ENCODE results near the gene STIP1. TPM values are rescaled to one million over a fixed set of nuclear protein-coding genes. Genes with fewer than 3 reads are reported as not detected.

STIP1 gene
- total RNA-seq, 1 experiment from 2014 or later, result 338 TPM

DNA sequence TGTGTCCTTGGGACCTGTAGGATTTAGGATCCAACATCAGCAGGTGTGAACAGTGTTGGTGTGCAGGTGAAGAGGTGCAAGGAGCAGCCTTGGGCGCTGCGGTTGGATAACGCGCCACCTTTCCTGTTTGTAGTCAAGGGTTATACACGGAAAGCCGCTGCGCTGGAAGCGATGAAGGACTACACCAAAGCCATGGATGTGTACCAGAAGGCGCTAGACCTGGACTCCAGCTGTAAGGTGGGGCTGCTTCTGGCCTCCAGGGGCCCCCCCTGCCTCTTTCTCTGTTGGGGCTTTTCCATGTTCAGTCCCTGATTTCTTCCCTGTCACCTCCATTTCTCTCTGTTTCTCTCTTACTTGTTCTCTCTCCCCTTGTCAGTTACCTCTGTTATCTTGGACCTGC lies 17.0 kb downstream of the STIP1 start:
- Histone ChIP-seq H2AK5ac (ENCODE audit: insufficient read length, low read length) (no peak overlapping the region), H3K23me2 (ENCODE audit: insufficient read length, low read depth, low read length, poor library complexity, severe bottlenecking) (no peaks in the 10 kb centered on the region), H3K4ac (ENCODE audit: low read depth, low read length) (no peak overlapping the region), H3K27ac (ENCODE audit: insufficient read length, low read depth, low read length) (no peak overlapping the region), H3K79me1 (ENCODE audit: insufficient read depth, low read depth, low read length, poor library complexity, severe bottlenecking) (no peaks in the 10 kb centered on the region), H3K56ac (ENCODE audit: insufficient read length, low read depth, low read length) (no peak overlapping the region), H4K5ac (ENCODE audit: insufficient read length, low read depth, low read length) (no peak overlapping the region), H2BK20ac (ENCODE audit: low read depth, low read length, poor library complexity, severe bottlenecking) (no peak overlapping the region), H2BK12ac (ENCODE audit: insufficient read length, low read depth, low read length) (no peak overlapping the region), H3K79me2 (ENCODE audit: insufficient read depth, low read length) (no peaks in the 10 kb centered on the region), H3K18ac (ENCODE audit: insufficient read length, low read depth, low read length) (no peak overlapping the region), H2BK15ac (ENCODE audit: low read depth, low read length) (no peak overlapping the region), H3K9ac (ENCODE audit: extremely low read depth, insufficient read length, low read length) (no peak overlapping the region), H3K9me3 (ENCODE audit: control insufficient read depth, low read depth, low read length) (no peaks in the 10 kb centered on the region), H3K27me3 (ENCODE audit: insufficient read depth, low read length) (no peaks in the 10 kb centered on the region), H4K8ac (replicated peaks; ENCODE audit: insufficient read length, low read depth, low read length) (no peak overlapping the region), H2AFZ (ENCODE audit: low read length) (no peak overlapping the region), H2BK5ac (ENCODE audit: insufficient read length, low read length) (no peak overlapping the region), H4K20me1 (ENCODE audit: control insufficient read depth, insufficient read depth, insufficient read length) (no peaks in the 10 kb centered on the region), H3K4me1 (ENCODE audit: insufficient read depth, low read length) (no peaks in the 10 kb centered on the region), H3K4me2 (ENCODE audit: insufficient read depth, insufficient read length, low read length) (no peak overlapping the region), H2BK120ac (ENCODE audit: low read depth, low read length, poor library complexity, severe bottlenecking) (no peak overlapping the region), H3K23ac (ENCODE audit: insufficient read length, low read depth, low read length) (no peak overlapping the region), H3T11ph (ENCODE audit: low read length) (no peak overlapping the region), H4K91ac (ENCODE audit: insufficient read length, low read depth, low read length) (no peak overlapping the region), H3K14ac (ENCODE audit: insufficient read depth, low read length) (no peak overlapping the region; the same call in 1 of the 2 replicates)
- H3K27ac Mint-ChIP-seq, result peak overlapping the region in 2 of 3 experiments; percentile 30 to 79; a peak in 4 of 7 replicates
- TF ChIP-seq, protein P1, sequence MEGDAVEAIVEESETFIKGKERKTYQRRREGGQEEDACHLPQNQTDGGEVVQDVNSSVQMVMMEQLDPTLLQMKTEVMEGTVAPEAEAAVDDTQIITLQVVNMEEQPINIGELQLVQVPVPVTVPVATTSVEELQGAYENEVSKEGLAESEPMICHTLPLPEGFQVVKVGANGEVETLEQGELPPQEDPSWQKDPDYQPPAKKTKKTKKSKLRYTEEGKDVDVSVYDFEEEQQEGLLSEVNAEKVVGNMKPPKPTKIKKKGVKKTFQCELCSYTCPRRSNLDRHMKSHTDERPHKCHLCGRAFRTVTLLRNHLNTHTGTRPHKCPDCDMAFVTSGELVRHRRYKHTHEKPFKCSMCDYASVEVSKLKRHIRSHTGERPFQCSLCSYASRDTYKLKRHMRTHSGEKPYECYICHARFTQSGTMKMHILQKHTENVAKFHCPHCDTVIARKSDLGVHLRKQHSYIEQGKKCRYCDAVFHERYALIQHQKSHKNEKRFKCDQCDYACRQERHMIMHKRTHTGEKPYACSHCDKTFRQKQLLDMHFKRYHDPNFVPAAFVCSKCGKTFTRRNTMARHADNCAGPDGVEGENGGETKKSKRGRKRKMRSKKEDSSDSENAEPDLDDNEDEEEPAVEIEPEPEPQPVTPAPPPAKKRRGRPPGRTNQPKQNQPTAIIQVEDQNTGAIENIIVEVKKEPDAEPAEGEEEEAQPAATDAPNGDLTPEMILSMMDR (conservative IDR thresholded peaks at IDR 0.05), result no peak
- H3K36me3 Mint-ChIP-seq (ENCODE audit: insufficient read depth in 1 of 3, low read depth in 3 of 3), result peaks cover 44 to 92% (median 82%) of the 10 kb centered on the region in 3 experiments; a peak in 6 of 7 replicates
- peaks cover 13 to 14% of the 10 kb centered on the region in 2 experiments for H3K4me1 Mint-ChIP-seq
- H3K4me3 Mint-ChIP-seq, result no peak overlapping the region
- DNase-seq, result no peak
- no CpG with 5 or more reads among the region's 9 CpGs for WGBS (ENCODE audit: extremely low coverage, insufficient read length, low lambda C conversion rate)
- H3K27me3 Mint-ChIP-seq (ENCODE audit: low read depth), result no peaks in the 10 kb centered on the region
- H3K9me3 Mint-ChIP-seq, result no peaks in the 10 kb centered on the region; a peak in 1 of 5 replicates

Measured in H9 (cell line).